SW 1271 (cell line): ENCODE measurements around the gene CRACDL.

ENCODE experiments used
- DNase-seq, 2 experiments: peaks; one replicate each; lab custom pipeline; 2025; lab: John Stamatoyannopoulos, UW

The CRACDL gene

DNA sequence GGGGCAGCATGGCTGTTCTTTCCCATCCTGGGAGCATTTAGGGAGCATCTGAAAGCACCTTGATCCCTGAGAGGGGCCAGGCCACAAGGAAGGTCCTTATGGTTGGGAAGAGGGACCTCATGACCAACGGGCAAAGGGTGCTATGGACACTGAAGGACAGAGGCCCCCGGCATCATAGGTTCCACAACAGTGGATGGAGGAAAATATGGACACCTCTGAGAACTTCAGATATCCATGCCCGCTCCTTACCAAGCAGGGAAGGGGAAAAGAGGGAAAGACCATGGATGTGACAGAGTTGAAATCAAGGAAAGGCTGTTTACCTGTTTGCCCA, 111.0 kb downstream of the CRACDL start:
- no peak for DNase-seq

DNA sequence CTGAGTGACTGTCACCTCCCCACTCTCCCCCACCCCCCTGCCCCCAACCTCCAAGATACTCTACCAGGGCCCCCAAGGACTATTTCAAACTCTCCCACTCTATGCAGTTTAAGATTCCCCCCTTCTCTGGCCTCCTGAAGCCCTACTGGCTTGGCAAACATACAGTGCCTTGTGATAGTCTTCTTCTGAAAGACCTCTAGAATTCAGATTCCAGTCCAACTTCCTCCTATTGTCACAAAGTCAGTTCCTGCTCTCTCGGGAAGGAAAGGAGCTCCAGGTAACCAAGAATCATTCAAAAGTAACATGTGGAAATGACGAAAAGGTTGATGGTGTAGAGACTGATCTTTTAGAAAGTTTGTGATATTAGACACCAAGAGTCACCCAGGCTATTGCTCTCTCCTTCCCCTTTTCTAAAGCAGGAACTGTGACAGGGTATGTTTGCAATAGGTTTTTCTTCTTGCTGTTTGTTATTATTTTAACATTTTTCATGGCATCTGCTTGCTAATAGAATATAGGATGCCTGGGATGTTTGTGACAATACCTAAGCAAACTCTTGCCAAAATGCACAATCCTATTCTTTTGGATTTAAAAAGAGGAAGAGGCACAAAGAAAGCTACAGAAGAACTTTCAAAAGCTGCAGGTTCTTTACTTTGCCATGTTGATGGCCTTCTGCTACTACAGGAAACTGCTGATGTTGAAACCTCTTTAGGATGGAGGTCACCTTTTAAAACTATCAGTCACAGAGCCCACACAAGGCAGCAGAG, 111.6 kb downstream of the CRACDL start:
- DNase-seq = no peak

- no peak for DNase-seq
Measured at GRCh38 chr2:98823196-98824170, 112.5 kb downstream of the CRACDL start.

- no peak for DNase-seq
Measured at GRCh38 chr2:98822301-98823164, 113.5 kb downstream of the CRACDL start.

GRCh38 chr2:98821629-98822135, 114.3 kb downstream of the CRACDL start:
- DNase-seq = no peak

DNA sequence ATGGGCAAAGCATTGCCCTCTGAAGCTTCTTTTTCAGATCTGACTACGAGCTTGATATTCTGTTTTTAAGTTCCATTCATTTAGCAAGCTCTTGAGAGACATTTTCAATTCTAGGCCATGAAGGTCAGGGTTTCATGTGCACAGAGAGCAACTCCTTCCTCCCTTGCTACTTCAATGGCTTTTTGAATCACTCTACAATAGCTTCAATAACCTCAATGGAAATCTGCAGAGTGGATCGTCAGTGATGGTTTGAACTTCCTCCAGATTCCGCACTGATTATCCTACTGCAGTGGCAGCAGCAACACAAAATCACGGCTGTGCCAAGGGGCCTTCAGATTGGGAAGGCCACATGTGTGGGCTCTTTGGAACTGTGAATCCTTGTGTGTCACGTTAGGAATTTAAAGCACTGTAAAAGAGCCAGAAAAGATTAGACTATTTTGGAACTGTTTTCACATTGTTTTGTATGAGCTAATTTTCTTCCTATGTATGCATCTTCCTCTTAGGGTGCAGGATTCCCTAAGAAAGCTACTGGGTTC, 116.7 kb downstream of the CRACDL start:
- DNase-seq = no peak

DNA sequence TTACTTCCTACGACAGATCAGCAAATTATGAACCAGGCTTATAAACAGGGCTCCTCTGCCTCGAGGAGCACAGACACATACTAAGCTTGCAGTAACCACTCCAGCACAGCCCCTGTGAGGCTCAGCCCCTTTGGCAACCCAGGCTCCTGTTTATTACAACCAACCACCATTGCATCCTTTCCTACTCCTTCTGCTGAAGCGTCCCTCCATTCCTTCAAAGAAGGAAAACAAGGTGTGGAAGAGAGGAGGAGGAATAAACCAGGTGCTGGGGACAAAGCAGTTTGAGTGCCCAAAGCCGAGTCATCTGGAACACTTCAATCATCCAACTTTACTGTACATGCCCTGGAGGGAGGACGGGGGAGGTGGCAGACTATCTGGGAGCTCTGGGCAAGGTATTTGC, 117.9 kb downstream of the CRACDL start:
- no peak for DNase-seq

- no peak for DNase-seq
Measured at GRCh38 chr2:98816281-98816680, 119.7 kb downstream of the CRACDL start.

DNA sequence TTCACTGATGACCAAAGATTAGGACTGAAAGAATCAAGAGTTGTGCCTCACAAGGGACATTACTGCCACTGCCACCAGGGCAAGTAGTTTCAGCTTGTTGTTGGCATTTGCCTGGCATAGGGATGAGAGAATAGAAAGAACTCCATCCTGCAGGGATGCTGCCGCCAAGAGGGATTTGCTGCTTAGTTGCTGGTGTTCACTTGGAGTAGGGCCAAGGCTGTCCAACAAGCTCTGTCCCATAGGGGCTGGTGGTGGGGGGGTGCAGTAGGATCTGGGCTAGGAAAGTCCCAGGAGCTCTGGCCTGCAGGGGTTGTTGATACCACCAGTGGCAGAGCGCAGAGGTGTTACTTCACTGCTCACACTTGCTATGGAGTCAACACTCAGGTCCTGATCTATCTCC, 120.2 kb downstream of the CRACDL start:
- no peak for DNase-seq

GRCh38 chr2:98811766-98812165, 124.3 kb downstream of the CRACDL start:
- no peak for DNase-seq

DNA sequence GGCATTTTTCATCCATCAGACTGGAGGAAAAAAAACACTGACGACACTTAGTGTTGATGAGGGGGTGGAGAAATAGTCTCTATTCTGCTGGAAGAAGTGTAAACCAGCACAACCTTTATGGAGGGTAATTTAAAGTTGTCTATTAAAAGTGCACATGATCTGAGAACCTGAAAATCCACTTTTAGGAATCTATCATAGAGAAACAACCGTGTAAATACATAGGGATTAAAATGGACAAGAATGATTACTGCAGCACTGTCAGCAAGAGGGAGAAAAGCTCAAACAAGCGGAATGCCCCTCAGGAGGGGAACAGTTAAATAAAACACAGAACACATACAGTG, 125.5 kb downstream of the CRACDL start:
- DNase-seq = no peak

DNA sequence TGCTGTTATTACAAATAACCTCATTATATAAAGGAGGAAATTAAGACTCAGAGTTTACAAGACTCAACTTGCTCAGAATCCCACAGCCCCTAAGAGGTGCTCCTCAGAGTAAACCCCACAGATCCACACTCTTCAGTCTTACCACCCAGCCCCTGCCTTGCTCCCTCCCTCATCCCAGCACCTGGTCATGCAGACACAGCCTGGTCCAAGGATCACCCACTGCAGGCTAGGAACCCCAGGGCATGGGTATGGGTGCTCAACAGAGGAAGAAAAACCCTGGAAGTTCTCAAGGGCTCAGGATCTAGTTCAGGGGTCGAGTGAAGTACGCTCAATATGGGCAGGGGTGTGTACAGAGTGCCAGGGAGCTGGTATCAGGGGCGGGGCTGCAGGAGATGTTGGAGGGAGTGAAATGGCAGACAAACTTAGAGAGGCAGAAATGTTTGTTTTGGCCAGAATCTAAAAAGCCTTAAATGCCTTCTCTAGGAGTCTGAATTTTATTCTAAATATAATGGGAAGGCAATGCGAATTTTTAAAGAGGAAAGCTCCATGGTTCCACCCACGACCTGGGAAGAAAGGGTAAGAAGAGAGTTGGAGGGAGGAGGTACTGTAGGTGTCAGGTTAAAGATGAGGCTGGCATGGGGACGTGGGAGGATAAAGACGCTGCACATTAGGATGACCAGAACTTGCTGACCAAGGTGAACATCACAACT, 126.0 kb downstream of the CRACDL start:
- no peak for DNase-seq

- DNase-seq = no peak
Measured at GRCh38 chr2:98809116-98809515, 126.9 kb downstream of the CRACDL start.

GRCh38 chr2:98808546-98808945, 127.5 kb downstream of the CRACDL start:
- DNase-seq = no peak

- DNase-seq = no peak
Measured at GRCh38 chr2:98807929-98808328, 128.1 kb downstream of the CRACDL start.

- DNase-seq = no peak
Measured at GRCh38 chr2:98807221-98807620, 128.8 kb downstream of the CRACDL start.

- DNase-seq = no peak
Measured at GRCh38 chr2:98806236-98806697, 129.8 kb downstream of the CRACDL start.

DNA sequence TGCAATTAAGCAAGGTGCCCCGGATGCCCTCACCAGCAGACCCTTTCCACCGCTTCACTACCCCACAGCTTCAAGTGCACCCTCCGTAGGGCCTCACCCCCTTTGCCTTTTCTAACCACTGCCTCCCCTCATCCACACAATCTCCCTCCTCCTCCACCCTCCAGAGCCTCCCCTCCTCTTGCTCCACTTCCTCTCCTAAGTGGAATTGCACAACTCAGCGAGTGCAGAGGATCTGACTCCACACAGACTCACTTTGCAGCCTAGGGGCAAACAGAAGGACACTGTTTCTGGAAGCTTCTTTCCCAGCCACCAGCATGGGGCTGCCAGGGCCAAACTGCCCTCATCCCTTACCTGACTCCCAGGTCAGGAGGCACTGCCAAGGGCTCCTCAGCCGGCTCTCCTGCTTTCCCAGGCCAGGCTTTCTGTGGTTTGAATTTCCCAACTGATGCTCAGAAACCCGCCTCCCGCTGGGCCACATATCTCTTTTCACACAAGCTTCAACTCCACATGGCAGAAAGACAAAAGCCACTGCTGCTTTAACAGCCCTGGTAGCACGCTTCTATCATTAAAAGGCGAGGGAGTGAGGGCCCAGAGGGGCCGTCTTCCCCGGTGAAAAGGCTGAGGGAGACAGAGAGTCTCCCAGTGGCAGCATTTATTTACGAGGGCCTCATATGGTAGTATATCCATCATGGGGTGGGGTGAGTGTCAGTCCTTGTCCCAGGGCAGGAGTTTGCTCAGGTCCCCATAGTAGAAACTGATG, 130.4 kb downstream of the CRACDL start:
- DNase-seq = no peak

- no peak for DNase-seq
Measured at GRCh38 chr2:98804736-98805135, 131.3 kb downstream of the CRACDL start.

- no peak for DNase-seq
Measured at GRCh38 chr2:98804265-98804650, 131.8 kb downstream of the CRACDL start.
